ENCODE data around the gene COL15A1.
"Not testable (repeated sequence)": the region's sequence is repeated elsewhere in the genome, so short reads cannot be mapped to it uniquely, and the experiment has no call there.

The COL15A1 gene

GRCh38 chr9:98943682-98944056 lies at the start of gene COL15A1:
Gene COL15A1, plus strand, starts transcription at chr9:98943907. Its CDS starts 155 bp downstream, at chr9:98944062.
- no peak for DNase-seq

GRCh38 chr9:98894171-98894570 lies 49.5 kb upstream of the COL15A1 start:
- DNase-seq = no peak

- no peak for DNase-seq
Measured at GRCh38 chr9:98894761-98895160, 48.9 kb upstream of the COL15A1 start.

GRCh38 chr9:98896632-98897031 lies 47.1 kb upstream of the COL15A1 start:
- no peak for DNase-seq

- DNase-seq = no peak
Measured at GRCh38 chr9:98897745-98898144, 46.0 kb upstream of the COL15A1 start.

- DNase-seq = peak; percentile 11 to 32
Measured at GRCh38 chr9:98899408-98900056, 44.2 kb upstream of the COL15A1 start.

GRCh38 chr9:98900244-98900643 lies 43.5 kb upstream of the COL15A1 start:
- DNase-seq = no peak

GRCh38 chr9:98900725-98901124 lies 43.0 kb upstream of the COL15A1 start:
- no peak for DNase-seq

GRCh38 chr9:98901843-98902242 lies 41.9 kb upstream of the COL15A1 start:
- not testable (repeated sequence) for DNase-seq

- DNase-seq = no peak
Measured at GRCh38 chr9:98902516-98902915, 41.2 kb upstream of the COL15A1 start.

GRCh38 chr9:98902925-98903324 lies 40.8 kb upstream of the COL15A1 start:
- no peak for DNase-seq

- no peak for DNase-seq
Measured at GRCh38 chr9:98903961-98904411, 39.7 kb upstream of the COL15A1 start.

GRCh38 chr9:98905015-98905414 lies 38.7 kb upstream of the COL15A1 start:
- no peak for DNase-seq

GRCh38 chr9:98906273-98907040 lies 37.2 kb upstream of the COL15A1 start:
- no peak for DNase-seq

- DNase-seq = no peak
Measured at GRCh38 chr9:98907055-98907454, 36.7 kb upstream of the COL15A1 start.

- DNase-seq = no peak
Measured at GRCh38 chr9:98908897-98909634, 34.6 kb upstream of the COL15A1 start.

GRCh38 chr9:98909935-98910334 lies 33.8 kb upstream of the COL15A1 start:
- DNase-seq = no peak

GRCh38 chr9:98911042-98911441 lies 32.7 kb upstream of the COL15A1 start:
- no peak for DNase-seq

- not testable (repeated sequence) for DNase-seq
Measured at GRCh38 chr9:98911738-98912137, 32.0 kb upstream of the COL15A1 start.

- DNase-seq = no peak
Measured at GRCh38 chr9:98912450-98912849, 31.3 kb upstream of the COL15A1 start.

- no peak for DNase-seq
Measured at GRCh38 chr9:98913044-98913443, 30.7 kb upstream of the COL15A1 start.

GRCh38 chr9:98913705-98914104 lies 30.0 kb upstream of the COL15A1 start:
- DNase-seq = no peak

GRCh38 chr9:98915599-98915998 lies 28.1 kb upstream of the COL15A1 start:
- DNase-seq = no peak

GRCh38 chr9:98916660-98917059 lies 27.0 kb upstream of the COL15A1 start:
- DNase-seq = no peak

Measured in NCI-H2081 (cell line).